SK-N-SH treated with all-trans-retinoic acid at 6 μM for 48 hours (cell line): Measurements from ENCODE around the gene NATD1.

Experiments
- BACH2 ChIP-seq: fragments of 250-450 bp; sonication (Bioruptor Pico); IDR thresholded peaks from 2 replicates; pipeline ENCODE4 v1.9.0; 2021; ENCODE audit warnings: mild to moderate bottlenecking, borderline replicate concordance
- OSR1 ChIP-seq: fragments of 250-450 bp; sonication (Bioruptor Pico); IDR thresholded peaks from 2 replicates; pipeline ENCODE4 v1.8.0; 2022; ENCODE audit warnings: moderate library complexity, mild to moderate bottlenecking, inconsistent platforms
- PPARA ChIP-seq: fragments of 250-450 bp; sonication (Bioruptor Pico); IDR thresholded peaks from 2 replicates; pipeline ENCODE4 v1.5.0; 2020; ENCODE audit warnings: mild to moderate bottlenecking, borderline replicate concordance
- SNAI2 ChIP-seq: fragments of 250-450 bp; sonication (Bioruptor Pico); IDR thresholded peaks from 2 replicates; pipeline ENCODE4 v1.5.0; 2020; ENCODE audit warnings: mild to moderate bottlenecking, moderate library complexity
- TCF4 ChIP-seq: fragments of 250-450 bp; sonication (Bioruptor Pico); IDR thresholded peaks from 2 replicates; pipeline ENCODE4 v1.8.0; 2021; ENCODE audit warnings: mild to moderate bottlenecking, moderate library complexity, borderline replicate concordance
- TOX ChIP-seq: fragments of 250-450 bp; sonication (Bioruptor Pico); IDR thresholded peaks from 2 replicates; pipeline ENCODE4 v1.8.0; 2021; ENCODE audit warnings: mild to moderate bottlenecking, moderate library complexity, borderline replicate concordance
- ZC3H10 ChIP-seq: fragments of 250-450 bp; sonication (Bioruptor Pico); IDR thresholded peaks from 2 replicates; pipeline ENCODE4 v1.5.1; 2021; ENCODE audit warnings: mild to moderate bottlenecking, moderate library complexity
- ZFP3 ChIP-seq: fragments of 250-450 bp; sonication (Bioruptor Pico); IDR thresholded peaks from 2 replicates; pipeline ENCODE4 v1.5.0; 2020; ENCODE audit warnings: mild to moderate bottlenecking, moderate library complexity
- ZFP30 ChIP-seq: fragments of 450-650 bp; formaldehyde crosslinking; IDR thresholded peaks from 2 replicates; pipeline ENCODE4 v1.5.0; 2022; ENCODE audit warnings: mild to moderate bottlenecking, moderate library complexity
- ZNF565 ChIP-seq: fragments of 450-650 bp; formaldehyde crosslinking; conservative IDR thresholded peaks from 2 replicates; pipeline ENCODE4 v1.5.0; 2020; ENCODE audit warnings: low read depth, mild to moderate bottlenecking, moderate library complexity
- ZNF70 ChIP-seq: fragments of 450-650 bp; formaldehyde crosslinking; IDR thresholded peaks from 2 replicates; pipeline ENCODE4 v1.5.0; 2020; ENCODE audit warnings: mild to moderate bottlenecking, moderate library complexity
- TF ChIP-seq, protein P1 (sequence below): fragments of 250-450 bp; sonication (Bioruptor Pico); IDR thresholded peaks from 2 replicates; pipeline ENCODE4 v1.8.0; 2020; ENCODE audit warnings: mild to moderate bottlenecking, moderate library complexity, borderline replicate concordance
- TF ChIP-seq, protein P2 (sequence below): fragments of 250-450 bp; sonication (Bioruptor Pico); IDR thresholded peaks from 2 replicates; pipeline ENCODE4 v1.8.0; 2021; ENCODE audit warnings: low read depth, mild to moderate bottlenecking, moderate library complexity, borderline replicate concordance
- TF ChIP-seq, protein P3 (sequence below): fragments of 250-450 bp; sonication (Bioruptor Pico); IDR thresholded peaks from 2 replicates; pipeline ENCODE4 v1.5.1; 2021; ENCODE audit warnings: mild to moderate bottlenecking, moderate library complexity

- no peak for TF ChIP-seq OSR1 (CRISPR knock-in tag)
- TF ChIP-seq, protein P1, sequence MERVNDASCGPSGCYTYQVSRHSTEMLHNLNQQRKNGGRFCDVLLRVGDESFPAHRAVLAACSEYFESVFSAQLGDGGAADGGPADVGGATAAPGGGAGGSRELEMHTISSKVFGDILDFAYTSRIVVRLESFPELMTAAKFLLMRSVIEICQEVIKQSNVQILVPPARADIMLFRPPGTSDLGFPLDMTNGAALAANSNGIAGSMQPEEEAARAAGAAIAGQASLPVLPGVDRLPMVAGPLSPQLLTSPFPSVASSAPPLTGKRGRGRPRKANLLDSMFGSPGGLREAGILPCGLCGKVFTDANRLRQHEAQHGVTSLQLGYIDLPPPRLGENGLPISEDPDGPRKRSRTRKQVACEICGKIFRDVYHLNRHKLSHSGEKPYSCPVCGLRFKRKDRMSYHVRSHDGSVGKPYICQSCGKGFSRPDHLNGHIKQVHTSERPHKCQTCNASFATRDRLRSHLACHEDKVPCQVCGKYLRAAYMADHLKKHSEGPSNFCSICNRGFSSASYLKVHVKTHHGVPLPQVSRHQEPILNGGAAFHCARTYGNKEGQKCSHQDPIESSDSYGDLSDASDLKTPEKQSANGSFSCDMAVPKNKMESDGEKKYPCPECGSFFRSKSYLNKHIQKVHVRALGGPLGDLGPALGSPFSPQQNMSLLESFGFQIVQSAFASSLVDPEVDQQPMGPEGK (CRISPR knock-in tag): no peak
- TF ChIP-seq ZFP30 (CRISPR knock-in tag): no peak
- no peak for TF ChIP-seq SNAI2 (CRISPR knock-in tag)
- TF ChIP-seq PPARA (CRISPR knock-in tag): no peak
- TF ChIP-seq BACH2 (CRISPR knock-in tag): no peak
- TF ChIP-seq TCF4 (CRISPR knock-in tag): no peak
- TF ChIP-seq, protein P2, sequence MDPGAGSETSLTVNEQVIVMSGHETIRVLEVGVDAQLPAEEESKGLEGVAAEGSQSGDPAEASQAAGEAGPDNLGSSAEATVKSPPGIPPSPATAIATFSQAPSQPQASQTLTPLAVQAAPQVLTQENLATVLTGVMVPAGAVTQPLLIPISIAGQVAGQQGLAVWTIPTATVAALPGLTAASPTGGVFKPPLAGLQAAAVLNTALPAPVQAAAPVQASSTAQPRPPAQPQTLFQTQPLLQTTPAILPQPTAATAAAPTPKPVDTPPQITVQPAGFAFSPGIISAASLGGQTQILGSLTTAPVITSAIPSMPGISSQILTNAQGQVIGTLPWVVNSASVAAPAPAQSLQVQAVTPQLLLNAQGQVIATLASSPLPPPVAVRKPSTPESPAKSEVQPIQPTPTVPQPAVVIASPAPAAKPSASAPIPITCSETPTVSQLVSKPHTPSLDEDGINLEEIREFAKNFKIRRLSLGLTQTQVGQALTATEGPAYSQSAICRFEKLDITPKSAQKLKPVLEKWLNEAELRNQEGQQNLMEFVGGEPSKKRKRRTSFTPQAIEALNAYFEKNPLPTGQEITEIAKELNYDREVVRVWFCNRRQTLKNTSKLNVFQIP (CRISPR knock-in tag): no peak
- no peak for TF ChIP-seq TOX (CRISPR knock-in tag)
- TF ChIP-seq, protein P3, sequence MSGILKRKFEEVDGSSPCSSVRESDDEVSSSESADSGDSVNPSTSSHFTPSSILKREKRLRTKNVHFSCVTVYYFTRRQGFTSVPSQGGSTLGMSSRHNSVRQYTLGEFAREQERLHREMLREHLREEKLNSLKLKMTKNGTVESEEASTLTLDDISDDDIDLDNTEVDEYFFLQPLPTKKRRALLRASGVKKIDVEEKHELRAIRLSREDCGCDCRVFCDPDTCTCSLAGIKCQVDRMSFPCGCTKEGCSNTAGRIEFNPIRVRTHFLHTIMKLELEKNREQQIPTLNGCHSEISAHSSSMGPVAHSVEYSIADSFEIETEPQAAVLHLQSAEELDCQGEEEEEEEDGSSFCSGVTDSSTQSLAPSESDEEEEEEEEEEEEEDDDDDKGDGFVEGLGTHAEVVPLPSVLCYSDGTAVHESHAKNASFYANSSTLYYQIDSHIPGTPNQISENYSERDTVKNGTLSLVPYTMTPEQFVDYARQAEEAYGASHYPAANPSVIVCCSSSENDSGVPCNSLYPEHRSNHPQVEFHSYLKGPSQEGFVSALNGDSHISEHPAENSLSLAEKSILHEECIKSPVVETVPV (CRISPR knock-in tag): no peak
- TF ChIP-seq ZNF70: no peak
- TF ChIP-seq ZNF565: no peak
- TF ChIP-seq ZC3H10 (CRISPR knock-in tag): no peak
- TF ChIP-seq ZFP3: no peak
Measured at GRCh38 chr17:21246698-21247097, 6.5 kb downstream of the NATD1 start.
